ENCODE measurements around the gene VPS37D.

GRCh38 chr7:73621168-73622063 lies 46.2 kb upstream of the VPS37D start:
- no peak for TF ChIP-seq EZH2 (IDR thresholded peaks at IDR 0.05; ENCODE audit: low read depth)
- TF ChIP-seq CTCF (conservative IDR thresholded peaks at IDR 0.05): no peak

All from PC-9 (cell line).